GM21367 (cell line): ENCODE data around the gene KRTAP10-1.
"Not testable (repeated sequence)": the region's sequence is repeated elsewhere in the genome, so short reads cannot be mapped to it uniquely, and the experiment has no call there.

Source experiments
- ATAC-seq: cut with Tn5 transposase; IDR thresholded peaks from one replicate; pipeline ENCODE4 v1.9.1; 2021; ENCODE audit not compliant: unreplicated experiment

The KRTAP10-1 gene, protein sequence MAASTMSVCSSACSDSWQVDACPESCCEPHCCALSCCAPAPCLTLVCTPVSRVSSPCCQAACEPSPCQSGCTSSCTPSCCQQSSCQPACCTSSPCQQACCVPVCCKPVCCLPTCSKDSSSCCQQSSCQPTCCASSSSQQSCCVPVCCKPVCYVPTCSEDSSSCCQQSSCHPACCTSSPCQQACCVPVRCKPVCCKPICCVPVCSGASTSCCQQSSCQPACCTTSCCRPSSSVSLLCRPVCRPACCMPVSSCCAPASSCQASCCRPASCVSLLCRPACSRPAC

DNA sequence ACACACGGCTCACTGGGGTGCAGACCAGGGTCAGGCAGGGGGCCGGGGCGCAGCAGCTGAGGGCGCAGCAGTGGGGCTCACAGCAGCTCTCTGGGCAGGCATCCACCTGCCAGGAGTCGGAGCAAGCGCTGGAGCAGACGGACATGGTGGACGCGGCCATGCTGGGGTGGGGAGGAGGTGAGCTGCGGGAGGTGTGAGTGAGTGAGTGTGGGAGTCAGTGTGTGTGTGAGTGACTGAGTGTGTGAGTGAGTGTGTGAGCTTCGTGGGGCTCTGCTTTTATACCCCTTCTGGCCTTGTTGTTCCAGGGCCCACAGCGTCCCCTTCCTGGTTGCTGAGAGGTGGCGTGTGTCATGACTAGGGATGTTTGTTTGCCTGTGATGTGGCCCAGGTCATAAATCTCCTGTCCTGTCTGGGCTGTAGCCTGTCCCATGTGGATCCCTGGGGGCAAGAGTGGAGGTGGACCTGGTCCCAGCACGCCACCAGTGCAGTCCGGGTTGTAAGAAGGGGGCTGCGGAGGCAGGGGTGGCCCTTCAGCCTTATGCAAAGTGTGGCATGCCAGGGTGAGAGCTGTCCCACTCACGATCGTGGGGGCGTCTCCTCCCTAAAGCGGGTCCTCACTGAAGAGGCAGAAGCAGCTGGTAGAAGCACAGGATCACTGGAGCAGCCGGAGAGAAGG lies at the start of gene KRTAP10-1:
TSS of gene KRTAP10-1 (minus strand) at position 205 of the 676 bp plus-strand sequence. CDS start at position 160, 45 bp downstream.
- no peak for ATAC-seq

DNA sequence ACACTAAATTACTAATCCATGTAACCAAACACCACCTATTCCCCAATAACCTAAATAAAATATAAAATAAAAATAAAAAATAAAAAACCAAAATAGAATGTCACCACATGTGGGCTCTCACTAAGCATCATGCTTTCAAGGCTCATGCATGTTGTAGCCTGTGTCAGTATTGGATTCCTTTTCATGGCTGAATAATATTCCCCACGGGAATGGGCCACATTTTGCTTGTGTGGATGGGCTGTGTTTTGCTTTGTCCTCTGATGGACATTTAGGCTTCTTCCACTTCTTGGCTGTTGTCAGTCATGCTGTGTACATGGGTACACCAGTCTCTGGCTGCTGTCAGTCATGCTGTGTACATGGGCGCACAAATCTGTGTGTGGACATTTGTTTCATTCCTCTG lies 49.1 kb upstream of the KRTAP10-1 start:
- no peak for ATAC-seq

DNA sequence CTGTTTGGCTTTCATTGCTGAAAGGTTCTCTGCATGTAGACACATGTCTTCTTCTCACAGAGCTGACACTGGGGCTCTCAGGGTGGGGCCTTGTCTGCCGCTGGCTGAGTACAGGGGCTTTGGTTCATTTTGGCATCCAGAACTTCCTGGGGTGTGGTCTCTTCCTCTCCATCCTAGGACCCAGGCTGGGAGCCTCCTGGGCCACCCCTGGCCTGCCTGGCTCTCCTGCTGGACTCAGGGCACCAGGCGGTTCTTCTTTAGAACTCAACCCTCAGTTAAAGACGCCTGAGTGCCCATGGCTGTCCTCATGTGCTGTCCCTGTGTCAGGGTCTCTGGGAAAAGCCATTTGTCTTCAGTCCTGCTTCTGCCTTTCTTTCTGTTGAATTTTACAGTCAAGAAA lies 45.9 kb upstream of the KRTAP10-1 start:
- ATAC-seq = no peak

DNA sequence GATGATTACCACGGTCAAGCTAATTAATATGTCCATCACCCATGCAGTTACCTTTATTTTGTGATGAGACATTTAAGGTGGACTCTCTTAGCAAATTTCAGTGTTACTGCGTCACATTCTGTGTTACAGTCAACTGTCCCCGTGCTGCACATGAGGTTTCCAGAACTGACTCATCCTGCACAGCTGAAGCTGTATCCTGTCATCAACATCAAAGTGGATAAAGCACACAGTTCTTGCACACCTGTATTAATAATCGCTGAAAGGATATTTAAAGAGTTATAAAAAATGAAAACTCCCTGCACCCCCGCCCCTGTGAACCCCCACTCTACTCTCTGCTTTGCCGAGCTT lies 43.8 kb upstream of the KRTAP10-1 start:
- no peak for ATAC-seq

DNA sequence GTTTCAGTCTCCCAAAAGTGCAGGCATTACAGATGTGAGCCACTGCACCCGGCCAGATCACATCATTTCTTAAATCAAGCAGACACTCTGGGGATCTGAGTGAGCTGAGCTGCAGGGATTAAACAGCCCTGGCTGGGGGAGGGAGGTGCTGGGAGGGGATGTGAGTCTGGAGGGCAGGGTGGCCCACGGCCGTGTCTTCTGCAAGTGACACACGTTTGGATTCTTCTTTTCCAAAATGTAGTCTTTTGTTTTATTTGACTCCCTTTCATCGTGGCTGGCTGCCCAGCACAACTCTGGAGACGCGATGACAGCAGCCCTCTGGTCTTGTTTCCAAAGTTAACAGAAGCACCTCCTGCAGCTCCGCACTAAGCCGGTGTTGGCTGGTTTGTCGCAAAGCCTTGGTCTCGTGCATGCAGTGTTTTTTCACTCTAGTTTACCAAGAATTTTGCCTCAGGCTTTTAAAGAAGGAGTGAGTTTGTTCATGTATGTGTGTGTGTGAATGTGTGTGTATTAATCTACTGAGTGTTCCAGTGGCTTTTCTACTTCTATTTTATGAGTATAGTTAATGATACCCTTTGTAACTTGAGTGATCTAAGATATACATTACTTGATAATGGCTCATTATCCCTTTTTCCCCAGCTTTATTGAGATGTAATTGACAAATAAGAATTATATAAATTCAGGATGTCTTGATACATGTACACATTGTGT lies 43.2 kb upstream of the KRTAP10-1 start:
- ATAC-seq = no peak

DNA sequence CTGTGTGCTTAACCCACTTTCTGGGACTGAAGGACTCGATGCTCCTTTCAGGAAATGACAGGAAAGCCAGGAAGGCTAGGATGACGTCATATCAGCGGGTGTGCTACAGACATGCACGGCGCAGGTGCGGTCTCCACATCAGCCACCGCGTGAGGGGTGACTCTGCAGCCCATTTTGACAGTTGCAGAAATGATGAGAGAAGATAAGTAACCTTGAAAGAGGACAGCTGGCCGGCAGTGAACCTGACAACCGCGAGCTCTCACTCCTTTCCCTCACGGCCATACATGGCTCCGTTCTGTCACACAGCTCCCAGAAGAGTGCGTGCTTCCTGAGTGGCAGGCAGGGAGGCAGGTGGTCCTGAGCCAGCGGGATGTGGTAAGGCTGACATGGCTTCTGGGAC lies 42.1 kb upstream of the KRTAP10-1 start:
- no peak for ATAC-seq

DNA sequence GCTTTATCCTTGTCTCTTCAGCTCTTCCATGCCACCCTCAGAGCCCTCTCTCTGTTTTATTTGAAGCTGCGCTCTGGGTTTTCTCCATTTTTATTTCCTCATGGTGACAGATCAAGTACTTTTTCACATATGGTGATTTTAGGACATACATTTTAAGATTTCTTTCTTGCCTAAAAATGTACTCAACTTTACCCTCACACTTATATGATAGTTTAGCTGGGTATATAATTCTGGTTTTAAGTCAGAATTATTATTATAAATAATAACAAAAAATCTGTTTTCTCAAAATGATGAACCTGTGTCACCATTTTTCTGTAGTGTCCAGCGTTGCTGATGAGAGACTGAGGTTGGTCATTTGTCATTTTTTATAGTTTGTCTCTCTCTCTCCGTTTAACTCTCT lies 41.2 kb upstream of the KRTAP10-1 start:
- no peak for ATAC-seq

DNA sequence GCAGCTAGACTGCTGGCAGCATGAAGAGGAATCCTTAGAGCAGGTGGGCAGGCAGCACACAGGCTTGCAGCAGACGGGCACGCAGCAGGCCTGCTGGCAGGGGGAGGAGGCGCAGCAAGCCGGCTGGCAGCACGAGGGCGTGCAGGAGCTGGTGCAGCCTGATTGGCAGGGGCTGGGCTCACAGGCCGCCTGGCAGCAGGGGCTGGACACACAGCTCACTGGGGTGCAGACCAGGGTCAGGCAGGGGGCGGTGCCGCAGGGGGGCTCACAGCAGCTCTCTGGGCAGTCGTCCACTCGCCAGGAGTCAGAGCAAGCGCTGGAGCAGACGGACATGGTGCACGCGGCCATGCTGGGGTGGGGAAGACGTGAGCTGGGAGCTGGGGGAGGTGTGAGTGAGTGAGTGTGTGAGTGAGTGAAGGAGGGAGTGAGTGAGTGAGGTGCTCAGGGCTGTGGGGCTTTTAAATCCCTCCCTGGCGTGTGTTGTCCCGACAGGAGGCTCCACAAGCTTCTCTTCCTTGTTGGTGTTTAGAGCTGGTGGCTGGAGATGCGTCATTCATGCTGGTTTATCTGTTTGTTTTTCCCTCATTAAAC lies 40.3 kb upstream of the KRTAP10-1 start, which contains the start of gene KRTAP10-5:
TSS of gene KRTAP10-5 (minus strand) at position 374 of the 591 bp plus-strand sequence. CDS start at position 348, 26 bp downstream.
- not testable (repeated sequence) for ATAC-seq

DNA sequence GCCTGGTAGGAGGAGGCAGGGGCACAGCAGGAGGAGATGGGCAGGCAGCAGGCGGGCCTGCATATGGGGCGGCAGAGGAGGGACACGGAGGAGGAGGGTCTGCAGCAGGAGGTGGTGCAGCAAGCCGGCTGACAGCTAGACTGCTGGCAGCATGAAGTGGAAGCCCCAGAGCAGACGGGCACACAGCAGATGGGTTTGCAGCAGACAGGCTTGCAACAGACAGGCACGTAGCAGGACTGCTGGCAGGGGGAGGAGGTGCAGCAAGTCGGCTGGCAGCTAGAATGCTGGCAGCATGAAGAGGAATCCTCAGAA lies 39.8 kb upstream of the KRTAP10-1 start:
- ATAC-seq = no peak

DNA sequence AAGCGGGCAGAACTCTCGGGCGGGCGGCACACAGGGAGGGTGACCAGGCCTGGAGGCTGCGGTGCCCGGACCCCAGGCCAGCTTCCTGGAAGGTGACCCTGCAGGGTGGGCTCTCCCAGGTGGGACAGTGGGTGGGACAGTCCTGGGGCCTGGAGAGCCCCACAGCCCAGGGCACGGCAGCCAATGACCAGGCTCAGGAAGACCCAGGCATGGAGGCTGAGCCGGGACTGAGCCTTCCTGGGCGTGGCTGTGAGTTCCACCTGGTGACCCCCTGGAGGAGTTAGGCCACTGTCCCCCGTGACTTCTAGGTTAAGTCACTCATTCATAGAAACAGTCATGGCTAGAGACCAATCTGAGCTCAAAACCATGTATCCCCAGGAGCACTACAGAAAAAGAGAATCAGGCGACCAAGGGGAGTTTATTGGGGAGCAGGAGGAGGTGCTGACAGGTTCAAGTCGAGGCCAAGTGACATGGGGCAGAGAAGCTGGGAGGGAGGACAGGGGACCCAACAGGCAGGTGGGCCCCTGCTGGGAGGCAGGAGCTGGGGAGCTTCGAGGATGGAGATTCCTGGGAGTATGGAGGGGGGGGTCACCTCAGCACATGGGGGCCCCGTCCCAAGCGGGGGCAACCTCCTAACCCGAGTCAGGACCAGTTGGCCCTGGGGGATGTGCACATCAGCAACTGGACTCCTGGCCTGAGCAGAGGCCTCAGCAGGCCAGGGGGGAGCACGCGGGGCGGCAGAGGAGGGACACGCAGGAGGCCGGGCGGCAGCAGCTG lies 39.2 kb upstream of the KRTAP10-1 start:
- no peak for ATAC-seq

DNA sequence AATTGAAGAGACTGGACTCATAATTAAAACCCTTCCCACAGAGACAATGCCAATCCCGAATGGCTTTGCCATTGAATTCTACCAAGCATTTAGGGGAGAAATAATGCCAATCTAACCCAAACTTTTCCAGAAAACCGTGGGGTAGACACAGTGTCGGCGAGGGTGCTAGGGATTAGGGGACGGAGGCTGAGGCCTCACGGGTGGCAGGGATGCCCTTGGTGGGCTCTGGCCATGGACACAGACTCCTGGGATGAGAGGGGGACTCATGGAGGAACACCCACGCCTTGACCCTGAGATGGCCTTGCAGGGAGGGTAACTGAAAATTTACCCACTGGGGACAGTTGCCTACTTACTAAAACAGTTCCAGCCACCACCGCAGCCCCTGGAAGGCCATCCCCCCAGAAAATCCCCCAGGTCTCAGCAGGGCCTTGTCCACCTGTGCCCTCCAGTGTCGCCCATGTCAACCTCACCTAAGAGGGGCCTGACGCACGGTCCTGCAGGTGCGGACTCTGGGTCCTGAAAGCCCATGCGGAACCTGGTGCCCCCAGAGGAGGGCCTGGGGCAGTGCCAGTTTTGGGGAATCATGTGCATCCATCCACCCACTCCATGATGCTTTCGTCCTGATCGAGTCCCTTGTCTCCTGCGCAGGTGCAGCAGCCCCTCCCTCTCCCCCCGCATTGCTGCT lies 38.5 kb upstream of the KRTAP10-1 start:
- no peak for ATAC-seq

DNA sequence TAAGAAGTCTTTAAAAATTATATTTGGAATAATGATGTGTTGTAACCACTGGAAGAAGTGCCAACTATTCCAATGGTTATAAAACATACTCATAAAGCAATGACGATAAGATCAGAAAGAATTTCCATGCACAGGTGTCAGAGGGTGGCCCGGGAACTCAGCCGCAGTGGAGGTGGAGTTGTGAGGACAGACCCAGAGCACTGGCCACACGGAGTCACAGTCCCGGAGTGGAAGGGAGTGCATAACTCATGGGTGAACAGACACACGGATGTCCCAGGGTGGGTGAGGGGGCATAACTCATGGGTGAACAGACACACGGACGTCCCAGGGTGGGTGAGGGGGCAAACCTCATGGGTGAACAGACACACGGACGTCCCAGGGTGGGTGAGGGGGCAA lies 36.0 kb upstream of the KRTAP10-1 start:
- ATAC-seq = no peak

DNA sequence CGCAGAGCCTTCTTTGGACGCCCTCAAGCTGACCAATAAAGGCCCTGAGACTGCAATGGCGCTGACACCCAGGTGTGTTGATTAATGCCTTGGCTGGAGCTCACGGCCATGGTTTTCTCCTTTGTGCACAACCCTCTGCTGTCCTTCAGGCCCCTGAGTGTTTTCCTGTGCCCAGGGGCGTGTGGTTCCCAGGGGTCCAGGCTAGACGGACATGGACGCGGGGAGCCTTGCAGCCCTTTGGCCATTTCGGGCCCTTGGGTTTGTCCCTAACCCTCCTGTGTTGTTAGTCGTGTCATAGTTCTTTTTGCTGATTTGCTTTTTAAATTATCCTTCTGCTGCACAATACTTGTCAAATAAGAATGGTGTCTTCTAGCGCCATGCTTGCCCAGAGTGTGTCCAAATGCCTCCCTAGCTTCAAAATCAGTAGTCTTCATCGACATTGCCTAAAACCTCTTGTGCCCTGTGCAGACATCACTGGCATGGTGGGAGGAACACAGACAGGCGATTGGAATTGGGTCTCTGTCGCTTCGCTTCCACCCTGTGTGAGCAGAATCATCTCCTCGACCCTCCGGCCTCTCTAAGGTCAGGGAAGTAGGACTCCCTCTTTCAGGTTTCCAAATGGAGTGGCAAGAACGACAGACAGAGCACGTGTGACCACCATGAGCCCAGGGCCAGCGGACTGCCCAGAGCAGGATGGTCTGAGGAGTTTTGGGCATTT lies 35.5 kb upstream of the KRTAP10-1 start:
- no peak for ATAC-seq

DNA sequence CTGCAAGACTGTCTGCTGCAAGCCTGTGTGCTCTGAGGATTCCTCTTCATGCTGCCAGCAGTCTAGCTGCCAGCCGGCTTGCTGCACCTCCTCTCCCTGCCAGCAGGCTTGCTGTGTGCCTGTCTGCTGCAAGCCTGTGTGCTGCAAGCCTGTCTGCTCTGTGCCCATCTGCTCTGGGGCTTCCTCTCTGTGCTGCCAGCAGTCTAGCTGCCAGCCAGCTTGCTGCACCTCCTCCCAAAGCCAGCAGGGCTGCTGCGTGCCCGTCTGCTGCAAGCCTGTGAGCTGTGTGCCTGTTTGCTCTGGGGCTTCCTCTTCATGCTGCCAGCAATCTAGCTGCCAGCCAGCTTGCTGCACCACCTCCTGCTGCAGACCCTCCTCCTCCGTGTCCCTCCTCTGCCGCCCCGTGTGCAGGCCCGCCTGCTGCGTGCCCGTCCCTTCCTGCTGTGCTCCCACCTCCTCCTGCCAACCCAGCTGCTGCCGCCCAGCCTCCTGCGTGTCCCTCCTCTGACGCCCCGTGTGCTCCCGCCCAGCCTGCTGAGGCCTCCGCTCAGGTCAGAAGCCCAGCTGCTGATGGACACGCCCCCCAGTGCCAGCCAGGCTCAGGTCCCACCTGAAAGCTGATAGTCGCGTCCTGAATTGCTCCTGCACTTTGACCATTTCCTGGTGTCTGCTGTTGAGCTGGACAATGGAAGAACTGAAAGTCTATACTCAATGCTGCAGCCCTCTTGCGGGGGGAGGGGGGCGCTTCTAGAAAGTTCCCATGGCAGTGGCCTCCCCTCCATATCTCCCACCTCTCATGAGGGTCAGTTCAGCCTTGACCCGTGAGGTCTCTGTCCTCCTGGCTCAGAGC lies 34.7 kb upstream of the KRTAP10-1 start:
- ATAC-seq = no peak

DNA sequence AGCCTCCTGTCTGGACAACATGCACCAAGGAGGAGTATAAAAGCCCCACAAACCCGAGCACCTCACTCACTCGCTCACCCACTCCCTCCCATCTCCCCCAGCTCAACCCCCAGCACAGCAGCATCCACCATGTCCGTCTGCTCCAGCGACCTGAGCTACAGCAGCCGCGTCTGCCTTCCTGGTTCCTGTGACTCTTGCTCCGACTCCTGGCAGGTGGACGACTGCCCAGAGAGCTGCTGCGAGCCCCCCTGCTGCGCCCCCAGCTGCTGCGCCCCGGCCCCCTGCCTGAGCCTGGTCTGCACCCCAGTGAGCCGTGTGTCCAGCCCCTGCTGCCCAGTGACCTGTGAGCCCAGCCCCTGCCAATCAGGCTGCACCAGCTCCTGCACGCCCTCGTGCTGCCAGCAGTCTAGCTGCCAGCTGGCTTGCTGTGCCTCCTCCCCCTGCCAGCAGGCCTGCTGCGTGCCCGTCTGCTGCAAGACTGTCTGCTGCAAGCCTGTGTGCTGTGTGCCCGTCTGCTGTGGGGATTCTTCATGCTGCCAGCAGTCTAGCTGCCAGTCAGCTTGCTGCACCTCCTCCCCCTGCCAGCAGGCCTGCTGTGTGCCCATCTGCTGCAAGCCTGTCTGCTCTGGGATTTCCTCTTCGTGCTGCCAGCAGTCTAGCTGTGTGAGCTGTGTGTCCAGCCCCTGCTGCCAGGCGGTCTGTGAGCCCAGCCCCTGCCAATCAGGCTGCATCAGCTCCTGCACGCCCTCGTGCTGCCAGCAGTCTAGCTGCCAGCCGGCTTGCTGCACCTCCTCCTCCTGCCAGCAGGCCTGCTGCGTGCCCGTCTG lies 33.8 kb upstream of the KRTAP10-1 start, which contains the start of gene KRTAP10-4:
TSS of gene KRTAP10-4 (plus strand) at position 100 of the 827 bp plus-strand sequence. CDS start at position 130, 30 bp downstream.
- not testable (repeated sequence) for ATAC-seq

DNA sequence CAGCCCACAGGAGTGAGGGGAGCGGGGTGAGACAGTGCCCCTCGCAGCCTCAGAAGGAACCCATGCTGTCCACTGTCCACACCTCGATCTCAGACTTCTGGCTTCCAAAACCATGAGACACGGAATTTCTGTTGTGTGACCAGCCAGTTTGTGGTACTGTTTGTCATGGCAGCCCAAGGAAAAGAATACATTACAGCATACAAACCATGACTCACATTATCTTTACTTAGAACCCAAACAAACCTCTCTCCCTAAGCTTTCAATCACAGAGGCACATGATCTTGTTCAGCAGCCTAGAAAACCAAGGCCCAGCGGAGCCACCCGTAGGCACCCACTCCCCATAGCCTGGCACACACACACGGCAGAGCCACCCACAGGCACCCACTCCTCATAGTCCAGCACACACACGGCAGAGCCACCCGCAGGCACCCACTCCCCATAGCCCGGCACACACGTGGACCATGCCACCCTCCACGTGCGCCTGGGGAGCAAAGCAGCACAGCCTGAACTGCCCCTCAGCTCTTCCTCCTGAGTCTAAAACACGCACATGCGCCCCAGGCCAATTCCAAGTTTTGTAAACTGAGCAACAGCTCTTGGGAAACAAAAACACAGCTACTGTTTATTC lies 33.1 kb upstream of the KRTAP10-1 start:
- no peak for ATAC-seq
